ENCODE measurements around the gene STARD3. TPM values are rescaled to one million over a fixed set of nuclear protein-coding genes. Genes with fewer than 3 reads are reported as not detected.
A peak's percentile ranks its signal among the peaks of the same experiment; 100 is the strongest.
"Not testable (repeated sequence)": the region's sequence is repeated elsewhere in the genome, so short reads cannot be mapped to it uniquely, and the experiment has no call there.

Gene STARD3
- total RNA-seq, 1 donor from 2014 or later = 13.9 TPM

- intact Hi-C loops (cut with DNase I); DNase-seq; ATAC-seq (ENCODE audit: poor library complexity): not testable (repeated sequence)
Measured at GRCh38 chr17:39699157-39699817, 62.3 kb downstream of the STARD3 start.

- ATAC-seq (ENCODE audit: poor library complexity) = peak; percentile 86
- intact Hi-C loops (cut with DNase I) = no loop called here
- DNase-seq = peak; percentile 75
Measured at GRCh38 chr17:39699818-39700147, 62.8 kb downstream of the STARD3 start, which contains the start of gene ERBB2. ERBB2 (plus strand) TSS chr17:39700064; CDS start chr17:39700239, 175 bp downstream.

GRCh38 chr17:39700148-39700987 is 63.4 kb downstream of the STARD3 start:
- intact Hi-C loops (cut with DNase I) = no loop called here
- no peak for DNase-seq
- ATAC-seq (ENCODE audit: poor library complexity) = peak; percentile 58

GRCh38 chr17:39701012-39701783 is 64.3 kb downstream of the STARD3 start:
- no peak for DNase-seq
- intact Hi-C loops (cut with DNase I) = no loop called here
- no peak for ATAC-seq (ENCODE audit: poor library complexity)

- ATAC-seq (ENCODE audit: poor library complexity) = no peak
- no peak for DNase-seq
- intact Hi-C loops (cut with DNase I) = no loop called here
Measured at GRCh38 chr17:39701784-39702422, 65.0 kb downstream of the STARD3 start.

GRCh38 chr17:39702901-39703893 is 66.3 kb downstream of the STARD3 start:
- no peak for DNase-seq
- intact Hi-C loops (cut with DNase I) = no loop called here

GRCh38 chr17:39703913-39704312 is 67.0 kb downstream of the STARD3 start:
- intact Hi-C loops (cut with DNase I) = no loop called here
- DNase-seq (no peak), ATAC-seq (ENCODE audit: poor library complexity) (no peak)

More at GRCh38 chr17:39702901-39703893, 66.3 kb downstream of the STARD3 start:
- ATAC-seq (ENCODE audit: poor library complexity) = no peak

GRCh38 chr17:39704821-39705551 is 68.0 kb downstream of the STARD3 start:
- no peak for DNase-seq
- intact Hi-C loops (cut with DNase I) = no loop called here
- ATAC-seq (ENCODE audit: poor library complexity) = no peak

GRCh38 chr17:39705786-39706348 is 68.9 kb downstream of the STARD3 start:
- ATAC-seq (ENCODE audit: poor library complexity) = peak; percentile 79
- peak; percentile 72 for DNase-seq
- intact Hi-C loops (cut with DNase I) = no loop called here

GRCh38 chr17:39706383-39706782 is 69.4 kb downstream of the STARD3 start:
- DNase-seq (no peak), ATAC-seq (ENCODE audit: poor library complexity) (peak; percentile 3)
- intact Hi-C loops (cut with DNase I) = no loop called here

GRCh38 chr17:39706921-39707337 is 70.0 kb downstream of the STARD3 start:
- intact Hi-C loops (cut with DNase I) = no loop called here
- DNase-seq (no peak), ATAC-seq (ENCODE audit: poor library complexity) (no peak)

GRCh38 chr17:39709319-39709997 is 72.5 kb downstream of the STARD3 start:
- intact Hi-C loops (cut with DNase I) = no loop called here
- ATAC-seq (ENCODE audit: poor library complexity) (no peak), DNase-seq (no peak)

GRCh38 chr17:39709998-39710964 is 73.3 kb downstream of the STARD3 start:
- ATAC-seq (ENCODE audit: poor library complexity) = no peak
- intact Hi-C loops (cut with DNase I) = no loop called here
- DNase-seq = no peak

GRCh38 chr17:39711071-39711470 is 74.1 kb downstream of the STARD3 start:
- ATAC-seq (ENCODE audit: poor library complexity); DNase-seq: not testable (repeated sequence)

GRCh38 chr17:39711851-39712250 is 74.9 kb downstream of the STARD3 start:
- intact Hi-C loops (cut with DNase I) = no loop called here
- ATAC-seq (ENCODE audit: poor library complexity) (no peak), DNase-seq (no peak)

More at GRCh38 chr17:39711071-39711470, 74.1 kb downstream of the STARD3 start:
- intact Hi-C loops (cut with DNase I) = not testable (repeated sequence)
